Measurements from ENCODE around the gene RGS16. TPM values are rescaled to one million over a fixed set of nuclear protein-coding genes. Genes with fewer than 3 reads are reported as not detected.

RGS16 gene
- total and polyA plus RNA-seq, 9 of the 15 experiments (the other 6 are each of a cell fraction or from before 2014, with no cell fraction given): 0.07 to 0.55 (median 0.36) TPM

- no peak overlapping the region for H2AFZ ChIP-seq (ENCODE audit: low read depth, low read length)
- TF ChIP-seq HMG20A (CRISPR knock-in tag; conservative IDR thresholded peaks at IDR 0.05) (no peak), EP400 (IDR thresholded peaks at IDR 0.05) (no peak), FOXM1 (IDR thresholded peaks at IDR 0.05; ENCODE audit: low read depth) (no peak), FOXM1 (CRISPR knock-in tag; IDR thresholded peaks at IDR 0.05; ENCODE audit: low read depth) (no peak), GATAD2A (IDR thresholded peaks at IDR 0.05) (no peak), ARID3A (IDR thresholded peaks at IDR 0.05; ENCODE audit: borderline replicate concordance, low read depth, low read length) (no peak), NFIC (IDR thresholded peaks at IDR 0.05) (no peak), TAF15 (IDR thresholded peaks at IDR 0.05; ENCODE audit: low read depth, low read length) (no peak), ZNF444 (CRISPR knock-in tag; IDR thresholded peaks at IDR 0.05) (no peak), ZNF780A (CRISPR knock-in tag; IDR thresholded peaks at IDR 0.05) (no peak), HSF4 (CRISPR knock-in tag; IDR thresholded peaks at IDR 0.05; ENCODE audit: borderline replicate concordance) (no peak), ZC3H4 (CRISPR knock-in tag; IDR thresholded peaks at IDR 0.05; ENCODE audit: borderline replicate concordance) (no peak), ZNF143 (CRISPR knock-in tag; IDR thresholded peaks at IDR 0.05) (no peak), CLOCK (CRISPR knock-in tag; IDR thresholded peaks at IDR 0.05; ENCODE audit: borderline replicate concordance) (no peak), MYC (IDR thresholded peaks at IDR 0.05; ENCODE audit: low read depth, low read length) (no peak), MYC (CRISPR knock-in tag; IDR thresholded peaks at IDR 0.05; ENCODE audit: borderline replicate concordance, low read depth) (no peak), ZNF263 (CRISPR knock-in tag; IDR thresholded peaks at IDR 0.05; ENCODE audit: borderline replicate concordance) (no peak), SFPQ (IDR thresholded peaks at IDR 0.05; ENCODE audit: low read depth, low read length) (no peak)
- H3K9ac ChIP-seq (ENCODE audit: insufficient read depth in 1 of 2, low read depth in 2 of 2, low read length in 2 of 2): no peak overlapping the region
- H3K4me2 ChIP-seq (ENCODE audit: insufficient read depth, low read length): no peak overlapping the region
- 5% methylated on average over 2 of the region's 2 CpGs for WGBS (ENCODE audit: insufficient coverage, low coverage, missing lambda C conversion rate)
- no peaks in the 10 kb centered on the region for H3K9me3 ChIP-seq (replicated peaks; ENCODE audit: control insufficient read depth, insufficient read depth, low read depth, low read length)
- ChIA-PET CTCF (ENCODE audit: low intra/inter-chr PET ratio) (interaction anchor here (0.6 kb wide), 1 partner anchor 435 kb away, joined by 3 read pairs; no protein-coding TSS in a partner anchor), POLR2A (interaction anchor here (0.6 to 1.1 kb wide), 3 partner anchors 10 to 45 kb away, joined by 3 to 4 read pairs (median 3); no protein-coding TSS in a partner anchor)
- no peaks in the 10 kb centered on the region for H3K79me2 ChIP-seq (ENCODE audit: control insufficient read depth, insufficient read depth, low read length)
- DNase-seq (ENCODE audit: extremely low read depth in 1 of 4, low spot score in 3 of 4) (no peak), FAIRE-seq (no peak), ATAC-seq (no peak)
- H3K27ac ChIP-seq (ENCODE audit: extremely low read depth, low read depth, low read length): no peak overlapping the region
- intact Hi-C loops (cut with micrococcal nuclease): no loop called here
- in situ Hi-C loops (cut with MboI): no loop called here
- no peaks in the 10 kb centered on the region for H4K20me1 ChIP-seq (replicated peaks; ENCODE audit: control insufficient read depth, insufficient read depth, low read length)
- no peaks in the 10 kb centered on the region for H3K36me3 ChIP-seq (ENCODE audit: control insufficient read depth, insufficient read depth, low read length)
- no peaks in the 10 kb centered on the region for H3K9me1 ChIP-seq (ENCODE audit: control insufficient read depth, insufficient read depth, low read length)
- no peaks in the 10 kb centered on the region; a peak in 1 of 5 replicates for H3K4me1 ChIP-seq (replicated peaks in 1 of 2; ENCODE audit: control insufficient read depth in 2 of 2, insufficient read depth in 2 of 2, low read length in 2 of 2)
- BruUV-seq (replicated peaks): no TSS peak
- H3K27me3 ChIP-seq (ENCODE audit: control insufficient read depth in 2 of 2, insufficient read depth in 2 of 2, low read length in 2 of 2): peaks cover 12 to 29% of the 10 kb centered on the region in 2 experiments
- H3K4me3 ChIP-seq: no peak overlapping the region
Measured at GRCh38 chr1:182627622-182628021, 23.4 kb upstream of the RGS16 start.

All from K562 (cell line).